ENCODE results near the gene FXYD2.

The FXYD2 gene

GRCh38 chr11:117834838-117835443 is 10.4 kb upstream of the FXYD2 start:
- TF ChIP-seq, protein P1, sequence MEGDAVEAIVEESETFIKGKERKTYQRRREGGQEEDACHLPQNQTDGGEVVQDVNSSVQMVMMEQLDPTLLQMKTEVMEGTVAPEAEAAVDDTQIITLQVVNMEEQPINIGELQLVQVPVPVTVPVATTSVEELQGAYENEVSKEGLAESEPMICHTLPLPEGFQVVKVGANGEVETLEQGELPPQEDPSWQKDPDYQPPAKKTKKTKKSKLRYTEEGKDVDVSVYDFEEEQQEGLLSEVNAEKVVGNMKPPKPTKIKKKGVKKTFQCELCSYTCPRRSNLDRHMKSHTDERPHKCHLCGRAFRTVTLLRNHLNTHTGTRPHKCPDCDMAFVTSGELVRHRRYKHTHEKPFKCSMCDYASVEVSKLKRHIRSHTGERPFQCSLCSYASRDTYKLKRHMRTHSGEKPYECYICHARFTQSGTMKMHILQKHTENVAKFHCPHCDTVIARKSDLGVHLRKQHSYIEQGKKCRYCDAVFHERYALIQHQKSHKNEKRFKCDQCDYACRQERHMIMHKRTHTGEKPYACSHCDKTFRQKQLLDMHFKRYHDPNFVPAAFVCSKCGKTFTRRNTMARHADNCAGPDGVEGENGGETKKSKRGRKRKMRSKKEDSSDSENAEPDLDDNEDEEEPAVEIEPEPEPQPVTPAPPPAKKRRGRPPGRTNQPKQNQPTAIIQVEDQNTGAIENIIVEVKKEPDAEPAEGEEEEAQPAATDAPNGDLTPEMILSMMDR (IDR thresholded peaks at IDR 0.05; ENCODE audit: borderline replicate concordance, insufficient read depth, low read depth, low read length), result no peak
- no peak overlapping the region for H3K4me3 ChIP-seq (ENCODE audit: low read depth, low read length)

DNA sequence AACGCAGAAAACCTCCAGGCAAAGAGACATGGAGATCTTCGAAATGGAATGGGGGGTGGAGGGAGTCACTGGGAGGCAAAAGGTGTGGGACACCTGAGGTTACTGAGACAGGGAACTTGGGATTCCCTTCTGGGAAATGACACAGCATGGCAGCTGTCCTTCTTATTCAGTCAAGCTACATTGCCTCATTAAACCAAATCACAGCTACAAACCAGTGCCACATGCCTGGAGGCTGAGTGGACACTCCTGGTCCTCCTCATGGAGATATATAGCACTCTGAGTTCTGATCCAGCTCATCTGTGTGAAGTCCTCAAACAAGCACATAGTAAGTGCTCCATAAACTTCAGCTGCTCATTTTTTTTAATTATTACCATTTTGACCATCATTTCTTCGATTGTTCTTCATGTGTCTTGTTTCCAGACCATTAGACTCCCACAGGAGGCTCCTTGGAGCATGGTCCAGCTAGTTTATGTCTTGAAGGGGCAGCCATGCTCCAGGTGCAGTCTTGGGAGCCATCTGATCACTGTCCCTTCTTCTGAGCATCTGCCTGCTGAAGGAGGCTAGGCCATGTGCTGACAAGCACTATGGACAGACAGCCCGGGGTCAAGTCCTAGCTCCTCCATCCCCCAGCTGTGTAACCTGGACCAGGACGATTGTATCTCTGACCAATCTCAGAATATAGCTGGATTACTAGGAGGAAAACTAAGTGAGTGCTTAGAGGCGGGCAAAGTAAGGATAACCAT is 9.7 kb upstream of the FXYD2 start:
- TF ChIP-seq, protein P1 (IDR thresholded peaks at IDR 0.05; ENCODE audit: borderline replicate concordance, insufficient read depth, low read depth, low read length), result no peak
- H3K4me3 ChIP-seq (ENCODE audit: low read depth, low read length), result no peak overlapping the region

DNA sequence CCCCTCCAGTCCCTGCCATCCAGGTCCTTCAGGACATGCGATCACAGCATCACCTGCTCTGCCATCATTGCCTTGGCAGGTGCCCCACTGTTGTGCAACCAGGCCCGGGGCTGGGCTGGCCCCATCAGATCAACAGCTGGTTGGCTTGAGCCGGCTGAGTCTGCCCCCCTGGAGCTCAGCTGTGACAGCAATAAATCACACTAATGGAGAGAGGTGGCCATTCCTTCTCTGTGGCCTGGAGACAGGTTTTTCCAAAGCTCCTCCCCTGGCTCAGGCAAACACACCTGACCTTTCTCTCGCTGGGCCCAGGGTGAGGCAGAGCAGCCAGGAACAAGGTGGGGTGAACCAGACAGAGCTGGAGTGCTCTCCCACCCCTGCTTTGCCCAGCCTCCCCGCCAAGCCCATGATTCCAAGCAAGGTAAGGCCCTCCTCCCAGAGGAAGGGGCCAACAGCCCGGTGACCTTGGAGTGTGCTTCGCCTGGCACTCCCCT is 8.9 kb upstream of the FXYD2 start:
- TF ChIP-seq, protein P1 (IDR thresholded peaks at IDR 0.05; ENCODE audit: borderline replicate concordance, insufficient read depth, low read depth, low read length), result no peak

GRCh38 chr11:117832511-117832910 is 8.0 kb upstream of the FXYD2 start:
- TF ChIP-seq, protein P1 (IDR thresholded peaks at IDR 0.05; ENCODE audit: borderline replicate concordance, insufficient read depth, low read depth, low read length), result no peak

More for the DNA sequence above, 8.9 kb upstream of the FXYD2 start:
- no peak overlapping the region for H3K4me3 ChIP-seq (ENCODE audit: low read depth, low read length)

GRCh38 chr11:117831661-117832415 is 7.3 kb upstream of the FXYD2 start:
- TF ChIP-seq, protein P1 (IDR thresholded peaks at IDR 0.05; ENCODE audit: borderline replicate concordance, insufficient read depth, low read depth, low read length), result no peak
- no peak overlapping the region for H3K4me3 ChIP-seq (ENCODE audit: low read depth, low read length)

More at GRCh38 chr11:117832511-117832910, 8.0 kb upstream of the FXYD2 start:
- H3K4me3 ChIP-seq (ENCODE audit: low read depth, low read length), result no peak overlapping the region

DNA sequence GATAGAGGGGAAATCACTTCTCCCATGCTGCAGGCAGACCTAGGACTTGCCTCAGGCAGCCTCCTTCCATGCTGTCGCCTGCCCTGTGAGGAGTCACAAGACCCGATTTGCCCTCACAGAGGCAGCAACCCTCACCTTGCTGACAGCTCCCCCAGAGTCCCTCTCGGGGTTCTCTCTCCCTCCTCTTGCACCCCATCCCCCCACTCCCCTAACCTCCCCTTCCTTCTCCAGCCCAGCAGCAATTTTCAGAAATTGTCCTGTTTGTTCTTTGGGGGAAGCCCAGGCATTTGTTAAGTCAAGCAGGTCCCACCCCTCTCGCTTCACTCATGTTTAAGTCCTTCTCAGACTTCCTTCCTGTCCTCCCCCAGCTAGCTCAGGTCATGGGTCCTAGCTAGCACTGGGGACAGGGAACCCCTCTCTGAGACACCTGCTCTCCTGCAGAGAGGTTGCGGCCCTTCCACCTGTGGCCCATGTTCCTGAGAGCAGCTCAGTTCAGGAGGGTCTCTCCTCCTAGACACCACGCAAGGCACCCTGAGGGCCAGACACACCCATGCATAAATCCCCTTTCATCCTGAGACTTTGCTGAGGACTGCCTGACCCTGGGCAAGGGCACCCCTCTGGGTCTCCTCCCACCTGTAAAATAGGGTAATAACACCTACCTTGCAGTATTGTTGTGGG is 6.3 kb upstream of the FXYD2 start:
- TF ChIP-seq, protein P1 (IDR thresholded peaks at IDR 0.05; ENCODE audit: borderline replicate concordance, insufficient read depth, low read depth, low read length), result no peak
- no peak overlapping the region for H3K4me3 ChIP-seq (ENCODE audit: low read depth, low read length)
